HEK293 (cell line): ENCODE measurements around the gene TENT4B.
"Not testable (repeated sequence)": the region's sequence is repeated elsewhere in the genome, so short reads cannot be mapped to it uniquely, and the experiment has no call there.

Experiments used
- CTCF ChIA-PET: fragments of 350-600 bp; formaldehyde crosslinking; extraction: SDS; loops from one replicate; lab custom pipeline; 2021; ENCODE audit warnings: antibody characterized with exemption; lab: Yijun Ruan, JAX
- POLR2A ChIA-PET: fragments of 300-600 bp; formaldehyde crosslinking; extraction: SDS; loops from one replicate; lab custom pipeline; 2020; ENCODE audit warnings: antibody characterized with exemption, inconsistent platforms; lab: Yijun Ruan, JAX
- H3K27ac ChIP-seq: fragments of 200-500 bp; sonication (Bioruptor generic); 2 replicates; pipeline ENCODE4 v1.5.1; 2014; ENCODE audit warnings: low read depth, low read length, control low read depth, inconsistent platforms; ENCODE audit errors: extremely low read depth
- H3K36me3 ChIP-seq, 2 experiments: fragments of 200-500 bp in 1 of 2; sonication (Bioruptor generic) in 1 of 2; 1 replicate in 1 of 2; 2 replicates in 1 of 2; pipeline ENCODE4 v1.5.1; 2014 to 2017; ENCODE audit warnings: inconsistent platforms in 2 of 2, low read length in 2 of 2; ENCODE audit not compliant: control insufficient read depth in 2 of 2, insufficient read depth in 1 of 2
- H3K4me1 ChIP-seq: fragments of 200-500 bp; sonication (Bioruptor generic); 2 replicates; pipeline ENCODE4 v1.5.1; 2014; ENCODE audit warnings: mild to moderate bottlenecking, low read length, inconsistent platforms; ENCODE audit not compliant: control insufficient read depth, insufficient read depth
- H3K4me3 ChIP-seq: 2 replicates; pipeline ENCODE4 v1.5.1; 2011; ENCODE audit warnings: low read depth, mild to moderate bottlenecking, control low read depth, low read length, moderate library complexity
- H3K9me3 ChIP-seq: fragments of 200-500 bp; sonication (Bioruptor generic); 2 replicates; pipeline ENCODE4 v1.5.1; 2014; ENCODE audit warnings: low read depth, low read length, inconsistent platforms; ENCODE audit not compliant: control insufficient read depth, insufficient read depth
- CTCF ChIP-seq: fragments of 450-650 bp; formaldehyde crosslinking; IDR thresholded peaks from 2 replicates; pipeline ENCODE4 v1.5.1; 2016; ENCODE audit warnings: missing biosample characterization, missing genetic modification characterization
- HOXA7 ChIP-seq: sonication (generic); formaldehyde crosslinking; IDR thresholded peaks from 2 replicates; pipeline ENCODE4 v1.8.1; 2022; ENCODE audit warnings: missing genetic modification reagents, borderline replicate concordance
- HOXC10 ChIP-seq: sonication (generic); formaldehyde crosslinking; IDR thresholded peaks from 2 replicates; pipeline ENCODE4 v1.8.1; 2023; ENCODE audit warnings: mild to moderate bottlenecking, missing genetic modification reagents
- IKZF3 ChIP-seq: fragments of 450-650 bp; IDR thresholded peaks from 2 replicates; pipeline ENCODE4 v1.5.0; 2018; ENCODE audit warnings: missing biosample characterization, mild to moderate bottlenecking, missing genetic modification characterization, moderate library complexity
- KLF10 ChIP-seq: fragments of 450-650 bp; IDR thresholded peaks from 2 replicates; pipeline ENCODE4 v1.5.1; 2018; ENCODE audit warnings: missing biosample characterization, mild to moderate bottlenecking, missing genetic modification characterization
- MYNN ChIP-seq: fragments of 450-650 bp; formaldehyde crosslinking; IDR thresholded peaks from 2 replicates; pipeline ENCODE4 v1.5.1; 2016; ENCODE audit warnings: missing biosample characterization, missing genetic modification characterization, borderline replicate concordance
- PRDM10 ChIP-seq: fragments of 450-650 bp; formaldehyde crosslinking; IDR thresholded peaks from 2 replicates; pipeline ENCODE4 v1.5.1; 2016; ENCODE audit warnings: missing biosample characterization, missing genetic modification characterization
- ZBTB48 ChIP-seq: fragments of 450-650 bp; formaldehyde crosslinking; IDR thresholded peaks from 2 replicates; pipeline ENCODE4 v1.5.1; 2016; ENCODE audit warnings: missing biosample characterization, missing genetic modification characterization
- ZNF114 ChIP-seq: fragments of 450-650 bp; formaldehyde crosslinking; IDR thresholded peaks from 2 replicates; pipeline ENCODE4 v1.5.0; 2017; ENCODE audit warnings: missing biosample characterization, missing genetic modification characterization
- ZNF121 ChIP-seq: fragments of 450-650 bp; formaldehyde crosslinking; IDR thresholded peaks from 2 replicates; pipeline ENCODE4 v1.5.1; 2016; ENCODE audit warnings: missing biosample characterization, missing genetic modification characterization
- ZNF132 ChIP-seq: fragments of 450-650 bp; formaldehyde crosslinking; IDR thresholded peaks from 2 replicates; pipeline ENCODE4 v1.5.1; 2017; ENCODE audit warnings: missing biosample characterization, missing genetic modification characterization, borderline replicate concordance
- ZNF211 ChIP-seq: fragments of 450-650 bp; formaldehyde crosslinking; IDR thresholded peaks from 2 replicates; pipeline ENCODE4 v1.5.1; 2016; ENCODE audit warnings: low read depth, missing biosample characterization, missing genetic modification characterization
- ZNF214 ChIP-seq: fragments of 450-650 bp; formaldehyde crosslinking; IDR thresholded peaks from 2 replicates; pipeline ENCODE4 v1.5.1; 2017; ENCODE audit warnings: missing biosample characterization, mild to moderate bottlenecking, missing genetic modification characterization, borderline replicate concordance
- ZNF341 ChIP-seq: fragments of 450-650 bp; formaldehyde crosslinking; IDR thresholded peaks from 2 replicates; pipeline ENCODE4; 2016; ENCODE audit warnings: low read depth, missing biosample characterization, missing genetic modification characterization
- ZNF37A ChIP-seq: fragments of 450-650 bp; IDR thresholded peaks from 2 replicates; pipeline ENCODE4 v1.5.1; 2018; ENCODE audit warnings: missing biosample characterization, missing genetic modification characterization
- ZNF433 ChIP-seq: fragments of 450-650 bp; formaldehyde crosslinking; IDR thresholded peaks from 2 replicates; pipeline ENCODE4 v1.5.1; 2016; ENCODE audit warnings: missing biosample characterization, missing genetic modification characterization, low read depth
- ZNF600 ChIP-seq: fragments of 450-650 bp; formaldehyde crosslinking; IDR thresholded peaks from 2 replicates; pipeline ENCODE4 v1.5.1; 2016; ENCODE audit warnings: missing biosample characterization, missing genetic modification characterization
- ZNF623 ChIP-seq: fragments of 450-650 bp; formaldehyde crosslinking; IDR thresholded peaks from 2 replicates; pipeline ENCODE4 v1.5.1; 2016; ENCODE audit warnings: missing biosample characterization, missing genetic modification characterization
- ZNF626 ChIP-seq: fragments of 450-650 bp; sonication (Bioruptor Pico); formaldehyde crosslinking; IDR thresholded peaks from 2 replicates; pipeline ENCODE4 v1.5.1; 2018; ENCODE audit warnings: missing biosample characterization, missing genetic modification characterization, inconsistent platforms
- ZNF654 ChIP-seq: fragments of 450-650 bp; formaldehyde crosslinking; IDR thresholded peaks from 2 replicates; pipeline ENCODE4 v1.5.1; 2016; ENCODE audit warnings: low read depth, missing biosample characterization, missing genetic modification characterization
- ZNF660 ChIP-seq: fragments of 450-650 bp; IDR thresholded peaks from 2 replicates; pipeline ENCODE4 v1.5.1; 2018; ENCODE audit warnings: missing biosample characterization, mild to moderate bottlenecking, missing genetic modification characterization
- ZNF837 ChIP-seq: fragments of 450-650 bp; formaldehyde crosslinking; IDR thresholded peaks from 2 replicates; pipeline ENCODE4 v1.5.1; 2016; ENCODE audit warnings: missing biosample characterization, missing genetic modification characterization

Gene TENT4B

GRCh38 chr16:50124769-50125168, 28.3 kb upstream of the TENT4B start:
- H3K27ac ChIP-seq = no peak overlapping the region
- POLR2A ChIA-PET = interaction anchor here (1.0 kb wide), 1 partner anchor 22 kb away, joined by 3 read pairs; no protein-coding TSS in a partner anchor
- TF ChIP-seq KLF10 (no peak), ZNF433 (no peak), ZNF121 (0 out of 2 replicates have a peak, but pooled peaks have one; percentile 11)
- TF ChIP-seq, all 188 proteins: peak for 1
- Histone ChIP-seq H3K4me3 (no peak overlapping the region), H3K4me1 (no peaks in the 10 kb centered on the region), H3K36me3 (no peaks in the 10 kb centered on the region), H3K9me3 (no peaks in the 10 kb centered on the region)
- CTCF ChIA-PET = no interaction called here

GRCh38 chr16:50126183-50126582, 26.9 kb upstream of the TENT4B start:
- no peak for TF ChIP-seq ZNF211
- no peak for TF ChIP-seq CTCF (tag by site-specific recombination)
- TF ChIP-seq ZNF600 = no peak
- no peak for TF ChIP-seq ZNF626 (tag by site-specific recombination)
- TF ChIP-seq ZNF114 (tag by site-specific recombination) = no peak
- no peak for TF ChIP-seq IKZF3 (tag by site-specific recombination)
- TF ChIP-seq ZNF37A (tag by site-specific recombination) = no peak
- TF ChIP-seq HOXC10 (CRISPR knock-in tag) = no peak
- no peak for TF ChIP-seq ZNF433
- no peak for TF ChIP-seq ZNF341
- no peak for TF ChIP-seq MYNN
- no peak for TF ChIP-seq ZNF132 (tag by site-specific recombination)
- no peak for TF ChIP-seq PRDM10 (tag by site-specific recombination)
- TF ChIP-seq ZNF660 (tag by site-specific recombination) = no peak
- no peak for TF ChIP-seq ZNF214 (tag by site-specific recombination)
- no peak for TF ChIP-seq ZBTB48 (tag by site-specific recombination)
- no peak for TF ChIP-seq HOXA7 (CRISPR knock-in tag)
- TF ChIP-seq ZNF623 (tag by site-specific recombination) = no peak
- TF ChIP-seq ZNF837 = no peak
- no peak for TF ChIP-seq ZNF654
- TF ChIP-seq, all 188 proteins: peak for 0

GRCh38 chr16:50132571-50132970, 20.5 kb upstream of the TENT4B start:
- CTCF ChIA-PET = interaction anchor here (1.9 kb wide), 1 partner anchor 78 kb away, joined by 11 read pairs; no protein-coding TSS in a partner anchor
- H3K4me1 ChIP-seq, H3K9me3 ChIP-seq, POLR2A ChIA-PET, H3K27ac ChIP-seq, H3K4me3 ChIP-seq, H3K36me3 ChIP-seq: not testable (repeated sequence)

More at GRCh38 chr16:50126183-50126582, 26.9 kb upstream of the TENT4B start:
- Histone ChIP-seq H3K4me1 (no peaks in the 10 kb centered on the region), H3K9me3 (no peaks in the 10 kb centered on the region), H3K27ac (no peak overlapping the region), H3K36me3 (no peaks in the 10 kb centered on the region), H3K4me3 (no peak overlapping the region)
- ChIA-PET CTCF (no interaction called here), POLR2A (no interaction called here)
